Mucosa of gallbladder (tissue), 1 donor: ENCODE measurements around the gene RNF215. TPM values are rescaled to one million over a fixed set of nuclear protein-coding genes. Genes with fewer than 3 reads are reported as not detected.

Source experiments
- DNase-seq: peaks from one replicate; pipeline ENCODE4 v3.0.0-alpha.2; 2020; ENCODE audit warnings: low spot score
- total RNA-seq: library from RNA; stranded (reverse); gene quantifications from one replicate; pipeline ENCODE4 v1.2.1, GENCODE V29; 2021
- donor health status: DM: no; HTN: no; CAD: no.

Gene RNF215
- total RNA-seq, 1 donor from 2014 or later, result 31.2 TPM

GRCh38 chr22:30332994-30333706 is 54.1 kb downstream of the RNF215 start:
- DNase-seq, result no peak

- no peak for DNase-seq
Observed at GRCh38 chr22:30332551-30332950, 54.7 kb downstream of the RNF215 start.

Other genes starting within 250 kb of the RNF215 start
- gene LIF, start 140.7 kb downstream of the RNF215 start, total RNA-seq, result 17.8 TPM
- 4.7 TPM for gene OSM, start 120.6 kb downstream of the RNF215 start, total RNA-seq
- 19.1 TPM for gene CASTOR1, start 97.9 kb downstream of the RNF215 start, total RNA-seq
- 48.4 TPM for gene TBC1D10A, start 60.5 kb downstream of the RNF215 start, total RNA-seq
- 179 TPM for gene SF3A1, start 30.5 kb downstream of the RNF215 start, total RNA-seq
- gene CCDC157, start 30.4 kb downstream of the RNF215 start, total RNA-seq, result 6.5 TPM
- 35.4 TPM for gene SEC14L2, start 9.6 kb upstream of the RNF215 start, total RNA-seq
- 20.0 TPM for gene MTFP1, start 38.4 kb upstream of the RNF215 start, total RNA-seq
- gene SEC14L3, start 84.6 kb upstream of the RNF215 start, total RNA-seq, result not detected
- gene SEC14L4, start 118.3 kb upstream of the RNF215 start, total RNA-seq, result 0.20 TPM
- 6.0 TPM for gene SEC14L6, start 159.3 kb upstream of the RNF215 start, total RNA-seq
- gene GAL3ST1, start 187.3 kb upstream of the RNF215 start, total RNA-seq, result 102 TPM
- gene PES1, start 204.5 kb upstream of the RNF215 start, total RNA-seq, result 62.6 TPM
- 186 TPM for gene TCN2, start 219.8 kb upstream of the RNF215 start, total RNA-seq
- 4.6 TPM for gene SLC35E4, start 248.4 kb upstream of the RNF215 start, total RNA-seq